Vagina (tissue), 2 donors: ENCODE data around the gene SAFB. TPM values are rescaled to one million over a fixed set of nuclear protein-coding genes. Genes with fewer than 3 reads are reported as not detected.

ENCODE experiments used
- DNase-seq, 2 donors: peaks; one replicate each; pipeline ENCODE4 v3.0.0-alpha.2; 2017; ENCODE audit errors: extremely low spot score in 2 of 2
- H3K27ac ChIP-seq: fragments of 200-600 bp; sonication (generic); one replicate; pipeline ENCODE4 v1.5.1; 2019
- H3K27me3 ChIP-seq: fragments of 200-600 bp; sonication (generic); one replicate; pipeline ENCODE4 v1.5.1; 2019
- H3K36me3 ChIP-seq, 2 donors: fragments of 200-600 bp; sonication (generic); one replicate each; pipeline ENCODE4 v1.5.1; 2017 to 2019
- H3K4me1 ChIP-seq: fragments of 200-600 bp; sonication (generic); one replicate; pipeline ENCODE4 v1.5.1; 2019
- H3K4me3 ChIP-seq, 2 donors: fragments of 200-600 bp; sonication (generic); 1 replicate in 1 of 2; 2 replicates in 1 of 2; pipeline ENCODE4 v1.5.1; 2016 to 2019
- H3K9me3 ChIP-seq: fragments of 200-600 bp; sonication (generic); one replicate; pipeline ENCODE4 v1.5.1; 2019
- CTCF ChIP-seq, 3 experiments: fragments of 450-650 bp in 2 of 3; fragments of 200-600 bp in 1 of 3; sonication (generic) in 1 of 3; IDR thresholded peaks; one replicate each; pipeline ENCODE4 v1.5.1; 2017 to 2019; ENCODE audit warnings: antibody characterized with exemption in 3 of 3, mild to moderate bottlenecking in 2 of 3, moderate library complexity in 2 of 3
- POLR2A ChIP-seq, 2 donors: fragments of 450-650 bp; IDR thresholded peaks; one replicate each; pipeline ENCODE4 v1.6.1; 2017; ENCODE audit warnings: antibody characterized with exemption in 2 of 2, mild to moderate bottlenecking in 2 of 2, moderate library complexity in 2 of 2
- POLR2AphosphoS5 ChIP-seq, 2 donors: sonication (generic); formaldehyde crosslinking; IDR thresholded peaks; one replicate each; pipeline ENCODE4 v1.9.0; 2017; ENCODE audit warnings: antibody characterized with exemption in 2 of 2, mild to moderate bottlenecking in 2 of 2, low read depth in 1 of 2; ENCODE audit not compliant: insufficient read depth in 1 of 2
- intact Hi-C: fragments of 100-400 bp; cut with DNase I; formaldehyde crosslinking; loops from one replicate; pipeline ENCODE4 v1.15.1; 2023
- total RNA-seq: library from RNA; depleted of rRNA; stranded (reverse); fragments of >200 nt; gene quantifications from one replicate; pipeline ENCODE4 v1.2.3, GENCODE V29; 2016

Gene SAFB
- total RNA-seq, 1 donor from 2014 or later = 145 TPM

GRCh38 chr19:5624741-5625278 lies 1.9 kb downstream of the SAFB start:
- Histone ChIP-seq H3K36me3 (peaks cover 0 to 41% of the 10 kb centered on the region in 2 donors), H3K4me1 (peaks cover 77% of the 10 kb centered on the region), H3K9me3 (no peaks in the 10 kb centered on the region), H3K27ac (peak overlapping the region; percentile 93), H3K27me3 (no peaks in the 10 kb centered on the region), H3K4me3 (peak overlapping the region; percentile 96)
- TF ChIP-seq POLR2AphosphoS5 (IDR thresholded peaks at IDR 0.05; ENCODE audit: insufficient read depth in 1 of 2, low read depth in 1 of 2) (no peak), CTCF (IDR thresholded peaks at IDR 0.05) (no peak), POLR2A (IDR thresholded peaks at IDR 0.05) (no peak)
- DNase-seq = no peak
- intact Hi-C loops = loop anchor here (5.0 kb wide), 1 partner anchor 62 kb away; no protein-coding TSS in a partner anchor

DNA sequence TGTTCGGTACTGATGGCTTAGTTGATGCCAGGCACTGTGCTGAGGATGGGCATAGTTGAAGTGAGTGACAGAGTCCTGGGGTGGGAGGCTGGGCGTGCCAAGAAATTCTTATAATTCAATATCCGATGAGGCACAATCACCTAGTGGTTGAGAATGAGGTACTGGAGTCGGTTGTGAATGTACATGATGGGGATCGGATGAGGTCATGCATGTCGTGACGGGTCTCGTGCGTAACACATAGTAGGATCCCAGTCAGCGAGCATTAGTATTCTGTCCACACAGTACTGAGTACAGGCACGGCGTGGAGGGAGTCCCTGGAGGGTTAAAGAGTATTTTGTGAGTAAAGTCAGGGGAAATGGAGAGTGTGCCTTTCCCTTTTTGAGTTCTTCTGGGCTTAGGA lies 2.8 kb downstream of the SAFB start:
- no peaks in the 10 kb centered on the region for H3K9me3 ChIP-seq
- no peak for DNase-seq
- H3K36me3 ChIP-seq = peaks cover 0 to 42% of the 10 kb centered on the region in 2 donors
- no peaks in the 10 kb centered on the region for H3K27me3 ChIP-seq
- peaks cover 77% of the 10 kb centered on the region for H3K4me1 ChIP-seq
- peak overlapping the region; percentile 93 for H3K27ac ChIP-seq
- intact Hi-C loops = no loop called here
- peak overlapping the region in 1 of 2 donors; percentile 96 for H3K4me3 ChIP-seq
- TF ChIP-seq CTCF (IDR thresholded peaks at IDR 0.05) (no peak), POLR2A (IDR thresholded peaks at IDR 0.05) (no peak), POLR2AphosphoS5 (IDR thresholded peaks at IDR 0.05; ENCODE audit: insufficient read depth in 1 of 2, low read depth in 1 of 2) (no peak)

DNA sequence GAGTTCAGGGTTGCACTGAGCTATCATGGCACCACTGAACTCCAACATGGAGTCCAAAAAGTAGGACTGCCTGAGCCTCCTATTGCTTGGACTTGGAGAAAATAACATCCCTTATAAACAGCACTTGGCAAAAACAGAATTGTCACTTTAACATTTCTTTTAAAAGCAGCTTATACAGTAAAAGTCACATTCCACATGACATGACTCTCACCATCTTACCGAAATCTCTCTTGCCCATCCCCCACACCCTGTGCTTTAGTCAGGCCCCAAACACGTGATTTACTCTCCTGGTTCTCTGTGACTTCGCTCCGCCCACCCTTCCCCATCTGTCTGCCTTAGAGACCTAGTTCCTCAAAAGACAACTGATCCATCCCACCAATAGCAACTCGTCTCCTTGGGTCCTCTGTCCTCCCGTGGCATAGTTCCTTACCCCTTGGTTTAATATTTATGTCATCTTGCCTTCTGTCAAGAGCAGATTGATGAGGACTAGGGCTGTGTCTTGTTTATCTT lies 4.6 kb downstream of the SAFB start:
- no peak for TF ChIP-seq POLR2A (IDR thresholded peaks at IDR 0.05)
- no peak for TF ChIP-seq CTCF (IDR thresholded peaks at IDR 0.05)
- no peak for TF ChIP-seq POLR2AphosphoS5 (IDR thresholded peaks at IDR 0.05; ENCODE audit: insufficient read depth in 1 of 2, low read depth in 1 of 2)
- peaks cover 81% of the 10 kb centered on the region for H3K4me1 ChIP-seq
- intact Hi-C loops = no loop called here
- no peaks in the 10 kb centered on the region for H3K9me3 ChIP-seq
- peaks cover 0 to 44% of the 10 kb centered on the region in 2 donors for H3K36me3 ChIP-seq
- no peaks in the 10 kb centered on the region for H3K27me3 ChIP-seq
- DNase-seq = no peak
- H3K4me3 ChIP-seq = no peak overlapping the region
- H3K27ac ChIP-seq = peak overlapping the region; percentile 22

DNA sequence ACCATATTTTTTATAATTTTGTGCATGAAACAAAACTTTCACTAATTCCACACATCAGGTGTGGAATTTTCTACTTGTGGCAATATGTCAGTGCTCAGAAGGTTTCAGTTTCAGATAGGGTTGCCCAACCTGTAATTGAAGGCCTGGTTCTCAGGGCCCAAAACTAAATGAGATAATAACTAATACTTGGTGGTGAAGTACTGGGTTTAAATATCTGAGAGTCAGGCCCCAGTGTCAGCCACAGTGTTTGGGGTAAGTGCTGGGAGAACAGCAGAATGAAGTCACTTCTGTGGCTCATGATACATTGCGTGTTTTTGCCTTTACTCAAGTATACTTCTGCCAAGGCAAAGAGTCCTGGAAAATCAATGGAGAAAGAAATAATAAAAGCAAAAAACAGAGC lies 5.6 kb downstream of the SAFB start:
- Histone ChIP-seq H3K36me3 (peaks cover 0 to 44% of the 10 kb centered on the region in 2 donors), H3K27me3 (no peaks in the 10 kb centered on the region), H3K4me1 (peaks cover 91% of the 10 kb centered on the region), H3K4me3 (no peak overlapping the region), H3K27ac (peak overlapping the region; percentile 22), H3K9me3 (no peaks in the 10 kb centered on the region)
- no peak for DNase-seq
- intact Hi-C loops = no loop called here
- TF ChIP-seq POLR2A (IDR thresholded peaks at IDR 0.05) = no peak
- no peak for TF ChIP-seq POLR2AphosphoS5 (IDR thresholded peaks at IDR 0.05; ENCODE audit: insufficient read depth in 1 of 2, low read depth in 1 of 2)
- no peak for TF ChIP-seq CTCF (IDR thresholded peaks at IDR 0.05)

DNA sequence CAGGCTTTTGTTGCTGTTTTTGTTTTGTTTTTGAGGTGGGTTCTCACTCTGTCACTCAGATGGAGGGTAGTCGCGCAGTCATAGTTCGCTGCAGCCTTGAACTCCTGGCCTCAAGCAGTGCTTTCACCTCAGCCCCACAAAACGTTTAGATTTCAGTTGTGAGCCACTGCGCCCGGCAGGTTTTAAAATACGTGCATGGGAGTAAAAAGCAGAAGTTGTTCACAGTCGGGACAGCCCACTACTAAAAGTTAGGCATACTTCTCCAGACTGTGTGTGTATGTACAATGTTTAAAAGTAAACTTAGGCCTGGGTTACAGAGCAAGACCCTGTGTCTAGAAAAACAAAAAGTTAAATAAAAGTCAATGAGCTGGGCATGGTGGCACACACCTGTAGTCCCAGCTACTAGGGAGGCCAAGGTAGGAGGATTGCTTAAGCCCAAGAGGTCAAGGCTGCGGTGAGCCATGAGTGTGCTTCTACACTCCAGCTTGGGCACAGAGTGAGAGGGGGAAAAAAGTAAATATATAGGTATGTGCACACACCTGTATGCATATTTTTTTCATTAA lies 6.1 kb downstream of the SAFB start:
- Histone ChIP-seq H3K9me3 (no peaks in the 10 kb centered on the region), H3K27me3 (no peaks in the 10 kb centered on the region), H3K36me3 (peaks cover 0 to 44% of the 10 kb centered on the region in 2 donors), H3K4me3 (no peak overlapping the region), H3K27ac (peak overlapping the region; percentile 22), H3K4me1 (peaks cover 96% of the 10 kb centered on the region)
- intact Hi-C loops = no loop called here
- TF ChIP-seq POLR2AphosphoS5 (IDR thresholded peaks at IDR 0.05; ENCODE audit: insufficient read depth in 1 of 2, low read depth in 1 of 2) = no peak
- TF ChIP-seq CTCF (IDR thresholded peaks at IDR 0.05) = no peak
- no peak for TF ChIP-seq POLR2A (IDR thresholded peaks at IDR 0.05)
- no peak for DNase-seq
